ENCODE measurements around the gene DLG1. TPM values are rescaled to one million over a fixed set of nuclear protein-coding genes. Genes with fewer than 3 reads are reported as not detected.

DLG1 gene
- total RNA-seq, 2 donors from 2014 or later, result 59.0 to 98.2 TPM

- Histone ChIP-seq H3K9me3 (no peaks in the 10 kb centered on the region), H3K4me1 (replicated peaks) (no peaks in the 10 kb centered on the region), H3K4me3 (no peak overlapping the region), H3K27ac (no peak overlapping the region), H3K36me3 (no peaks in the 10 kb centered on the region), H3K27me3 (replicated peaks; ENCODE audit: insufficient read depth) (no peaks in the 10 kb centered on the region)
- TF ChIP-seq POLR2A (IDR thresholded peaks at IDR 0.05) (no peak), CTCF (IDR thresholded peaks at IDR 0.05) (no peak), POLR2AphosphoS5 (IDR thresholded peaks at IDR 0.05) (no peak)
- 93% methylated on average over 5 of the region's 5 CpGs for WGBS
- DNase-seq (ENCODE audit: low spot score), result no peak
- intact Hi-C loops (cut with DNase I), result no loop called here
Observed at GRCh38 chr3:197178998-197179397, 119.4 kb downstream of the DLG1 start.

GRCh38 chr3:197175503-197175902 is 122.9 kb downstream of the DLG1 start:
- WGBS, result 58% methylated on average over 3 of the region's 3 CpGs

GRCh38 chr3:197174927-197175326 is 123.5 kb downstream of the DLG1 start:
- H3K9me3 ChIP-seq, result no peaks in the 10 kb centered on the region
- no peak for DNase-seq (ENCODE audit: low spot score)
- intact Hi-C loops (cut with DNase I), result no loop called here
- H3K4me3 ChIP-seq, result no peak overlapping the region
- WGBS, result 39% methylated on average over 3 of the region's 3 CpGs
- TF ChIP-seq POLR2AphosphoS5 (IDR thresholded peaks at IDR 0.05) (no peak), CTCF (IDR thresholded peaks at IDR 0.05) (no peak), POLR2A (IDR thresholded peaks at IDR 0.05) (no peak)
- no peaks in the 10 kb centered on the region for H3K36me3 ChIP-seq
- H3K4me1 ChIP-seq (replicated peaks), result no peaks in the 10 kb centered on the region
- H3K27ac ChIP-seq, result no peak overlapping the region
- no peaks in the 10 kb centered on the region for H3K27me3 ChIP-seq (replicated peaks; ENCODE audit: insufficient read depth)

More at GRCh38 chr3:197175503-197175902, 122.9 kb downstream of the DLG1 start:
- DNase-seq (ENCODE audit: low spot score), result no peak
- intact Hi-C loops (cut with DNase I), result no loop called here
- Histone ChIP-seq H3K4me1 (replicated peaks) (no peaks in the 10 kb centered on the region), H3K27ac (no peak overlapping the region), H3K27me3 (replicated peaks; ENCODE audit: insufficient read depth) (no peaks in the 10 kb centered on the region), H3K4me3 (no peak overlapping the region), H3K36me3 (no peaks in the 10 kb centered on the region), H3K9me3 (no peaks in the 10 kb centered on the region)
- TF ChIP-seq POLR2AphosphoS5 (IDR thresholded peaks at IDR 0.05) (no peak), POLR2A (IDR thresholded peaks at IDR 0.05) (no peak), CTCF (IDR thresholded peaks at IDR 0.05) (no peak)

GRCh38 chr3:197173620-197174019 is 124.8 kb downstream of the DLG1 start:
- no peak for DNase-seq (ENCODE audit: low spot score)
- Histone ChIP-seq H3K9me3 (no peaks in the 10 kb centered on the region), H3K4me3 (no peak overlapping the region), H3K4me1 (replicated peaks) (no peaks in the 10 kb centered on the region), H3K36me3 (no peaks in the 10 kb centered on the region), H3K27me3 (replicated peaks; ENCODE audit: insufficient read depth) (no peaks in the 10 kb centered on the region), H3K27ac (no peak overlapping the region)
- TF ChIP-seq POLR2AphosphoS5 (IDR thresholded peaks at IDR 0.05), result no peak
- TF ChIP-seq POLR2A (IDR thresholded peaks at IDR 0.05), result no peak
- TF ChIP-seq CTCF (IDR thresholded peaks at IDR 0.05), result no peak
- 97% methylated on average over 4 of the region's 4 CpGs for WGBS
- intact Hi-C loops (cut with DNase I), result no loop called here

GRCh38 chr3:197171481-197172067 is 126.8 kb downstream of the DLG1 start:
- WGBS, result 82% methylated on average over 1 of the region's 1 CpG
- intact Hi-C loops (cut with DNase I), result no loop called here

More at GRCh38 chr3:197171481-197172067, 126.8 kb downstream of the DLG1 start:
- no peak overlapping the region for H3K27ac ChIP-seq
- H3K27me3 ChIP-seq (replicated peaks; ENCODE audit: insufficient read depth), result no peaks in the 10 kb centered on the region
- H3K4me1 ChIP-seq (replicated peaks), result no peaks in the 10 kb centered on the region
- TF ChIP-seq CTCF (IDR thresholded peaks at IDR 0.05) (no peak), POLR2A (IDR thresholded peaks at IDR 0.05) (no peak), POLR2AphosphoS5 (IDR thresholded peaks at IDR 0.05) (no peak)
- H3K36me3 ChIP-seq, result no peaks in the 10 kb centered on the region
- no peak overlapping the region for H3K4me3 ChIP-seq
- no peaks in the 10 kb centered on the region for H3K9me3 ChIP-seq
- DNase-seq (ENCODE audit: low spot score), result no peak
